Hypothalamus (tissue), 51 donors: ENCODE measurements around the gene SRPK1.
"Not testable (repeated sequence)": the region's sequence is repeated elsewhere in the genome, so short reads cannot be mapped to it uniquely, and the experiment has no call there.

Experiments
- DNase-seq, 51 donors: peaks; one replicate each; lab custom pipeline; 2025; lab: John Stamatoyannopoulos, UW

SRPK1 gene

DNA sequence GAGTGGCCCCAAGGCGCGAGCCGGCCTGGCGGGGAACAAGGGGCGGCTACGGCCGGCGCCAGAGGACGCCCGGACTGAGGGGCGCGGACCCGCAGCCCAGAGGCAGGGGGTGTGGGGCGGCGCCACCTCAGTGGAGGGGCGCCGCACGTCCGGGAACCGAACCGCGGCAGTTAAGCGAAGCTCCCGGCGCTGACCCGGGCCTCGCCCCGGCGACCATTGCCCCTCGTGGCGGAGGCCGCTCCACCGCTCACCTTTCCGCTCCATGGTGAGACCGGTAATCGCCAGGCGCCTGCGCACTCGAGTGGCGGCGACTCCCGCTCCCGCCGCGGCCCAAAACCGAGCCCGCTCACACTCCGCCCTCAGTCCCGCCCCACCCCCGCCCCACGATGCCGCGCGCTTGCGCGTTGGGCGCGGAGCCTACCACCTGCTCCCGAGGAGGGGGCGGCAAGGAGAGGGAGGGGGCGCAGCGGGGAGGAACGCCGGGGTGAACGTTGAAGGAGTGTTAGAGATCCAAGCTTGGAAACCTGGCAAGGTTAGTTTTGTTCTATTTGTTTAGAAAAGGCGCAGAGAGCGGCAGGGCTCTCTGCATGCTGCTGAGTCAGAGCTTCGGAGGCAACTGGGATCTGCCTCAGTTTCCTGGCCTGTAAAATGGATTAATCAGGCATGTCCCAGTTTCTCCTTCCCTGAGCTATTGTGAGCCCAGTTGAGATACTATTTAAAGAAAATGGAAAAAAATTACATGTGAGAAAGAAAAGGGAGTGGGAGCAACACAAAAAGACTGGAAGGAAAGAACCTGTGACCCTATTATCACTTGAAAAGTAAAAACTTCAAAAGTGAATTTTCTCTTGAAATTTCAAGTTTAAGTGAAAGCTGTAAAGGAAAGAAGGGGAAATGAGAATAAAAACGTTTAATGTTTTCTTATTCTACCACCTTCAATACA is at the start of gene SRPK1:
Gene SRPK1, minus strand, starts transcription at position 306 of the 940 bp plus-strand sequence. Its CDS starts 42 bp downstream, at position 264.
- peak; percentile 30 to 92 (median 82) for DNase-seq

DNA sequence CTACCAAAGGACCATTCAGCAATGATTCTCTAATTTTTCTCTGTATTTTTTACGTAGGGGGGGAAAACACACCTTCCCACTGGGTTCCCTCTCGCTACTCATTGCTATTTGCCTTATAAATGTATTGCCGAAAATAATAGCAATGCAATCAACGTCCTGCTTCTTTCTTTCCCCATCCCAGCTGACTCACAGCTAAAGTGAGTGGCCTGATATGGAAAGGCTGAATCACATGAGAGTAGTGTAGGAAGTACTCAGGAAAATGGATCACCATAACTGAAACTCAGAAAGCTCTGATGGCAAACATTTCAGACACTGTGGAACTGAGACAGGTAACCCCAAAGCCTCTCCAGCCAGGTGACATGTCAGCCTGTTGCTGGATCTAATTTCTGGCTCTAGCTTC is 49.3 kb upstream of the SRPK1 start:
- DNase-seq = peak in 1 of 51 donors; percentile 3

DNA sequence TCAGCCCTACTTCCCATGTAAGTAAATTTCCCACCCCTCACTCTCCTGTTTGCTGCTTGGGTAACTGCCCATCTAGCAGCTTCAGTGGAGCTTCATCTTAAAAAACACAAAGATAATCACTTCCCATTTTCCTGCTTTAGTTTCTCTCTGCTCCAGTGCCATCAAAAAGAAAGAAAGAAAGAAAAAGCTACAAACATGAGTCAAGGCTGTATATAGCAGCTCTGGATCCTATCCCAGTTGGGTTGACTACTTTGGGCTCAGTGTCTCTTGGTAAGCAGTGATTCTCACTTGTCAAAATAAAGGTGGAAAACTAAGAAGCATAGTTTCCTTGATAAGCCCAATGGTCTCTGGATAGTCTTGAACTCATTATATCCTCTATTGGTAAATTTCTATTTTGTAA is 48.7 kb upstream of the SRPK1 start:
- DNase-seq = no peak

DNA sequence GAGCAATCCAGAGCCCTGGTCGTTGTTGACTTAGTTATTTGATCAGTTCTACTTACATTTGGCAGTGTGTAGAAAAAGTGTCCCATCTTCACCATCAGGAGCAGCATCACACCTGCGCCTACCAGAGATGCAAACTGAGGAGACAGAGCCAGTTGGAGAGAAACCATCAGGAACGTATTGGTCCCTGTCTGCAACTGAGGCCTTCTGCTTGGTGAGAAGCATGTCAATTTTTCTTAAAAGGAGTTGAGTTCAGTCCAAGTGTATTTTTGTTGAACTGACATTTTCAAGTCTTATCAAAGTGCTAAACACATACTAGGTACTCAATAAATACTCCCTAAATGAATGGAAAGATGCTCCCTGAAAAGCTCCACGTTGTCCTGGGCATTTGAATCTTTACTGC is 47.9 kb upstream of the SRPK1 start:
- no peak for DNase-seq

DNA sequence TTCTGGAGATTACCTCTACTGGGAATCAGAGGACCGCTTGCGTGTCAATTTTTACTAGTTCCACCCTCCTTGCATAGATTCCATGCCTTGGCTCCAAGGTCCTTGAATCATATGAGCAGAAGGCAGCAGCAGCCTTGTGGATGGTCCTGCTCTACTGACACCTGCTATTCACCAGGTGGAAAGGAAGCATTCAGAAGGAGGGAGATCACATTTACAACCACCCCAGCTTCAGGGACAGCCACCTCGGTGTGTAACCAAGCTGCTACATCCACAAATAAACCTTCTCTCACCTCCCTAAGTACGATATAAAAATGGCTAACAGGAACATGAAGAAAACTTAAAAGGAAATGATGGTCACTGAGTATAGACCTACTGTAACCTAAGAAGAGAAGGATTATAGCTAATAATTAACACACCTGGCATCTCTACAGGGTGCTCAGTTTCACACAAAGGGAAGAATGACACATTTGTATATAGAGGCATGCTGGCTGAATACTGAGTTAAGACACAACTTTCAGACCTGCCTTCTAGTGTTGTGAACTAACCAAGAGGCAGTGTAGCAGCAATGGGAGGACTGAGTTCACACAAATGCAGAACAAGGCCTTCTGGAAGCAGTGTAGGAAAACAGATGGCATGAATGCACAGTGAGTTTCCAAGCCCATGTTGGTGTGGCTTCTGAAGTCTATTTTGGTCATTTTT is 46.3 kb upstream of the SRPK1 start:
- DNase-seq = no peak

DNA sequence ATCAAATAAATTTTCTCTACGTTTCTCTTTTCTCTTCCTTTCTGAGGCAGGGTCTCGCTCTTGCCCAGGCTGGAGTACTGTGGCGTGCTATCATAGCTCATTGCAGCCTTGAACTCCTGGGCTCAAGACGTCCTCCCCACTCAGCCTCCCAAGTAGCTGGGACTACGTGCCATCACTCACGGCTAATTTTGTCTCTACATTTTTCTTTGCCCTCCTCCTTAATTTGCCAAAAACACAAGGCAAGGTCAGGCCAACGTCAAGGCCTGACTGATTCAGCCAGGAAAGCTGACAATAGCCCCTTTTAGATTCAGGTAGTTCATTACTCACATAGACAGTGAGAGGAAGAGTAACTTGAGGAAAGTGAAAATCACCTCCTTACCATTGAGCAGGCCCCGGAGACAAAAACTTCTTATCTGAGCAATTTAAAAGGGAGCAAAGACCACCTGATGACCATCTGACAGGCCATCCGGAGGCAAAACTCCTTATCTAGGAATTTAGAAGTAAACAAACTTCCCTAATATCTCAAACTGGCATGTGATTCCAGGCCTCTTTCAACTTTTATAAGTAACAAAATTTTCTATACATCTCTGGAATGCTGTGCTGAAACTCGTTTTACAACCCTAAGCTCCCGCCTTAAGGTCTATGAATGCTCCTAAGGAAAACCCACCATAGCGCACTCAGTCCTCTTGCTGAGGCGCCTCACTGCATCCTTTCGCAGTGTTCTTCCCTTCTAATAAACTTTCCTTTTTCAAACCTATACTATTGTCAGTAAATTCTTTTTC is 42.1 kb upstream of the SRPK1 start:
- no peak for DNase-seq

DNA sequence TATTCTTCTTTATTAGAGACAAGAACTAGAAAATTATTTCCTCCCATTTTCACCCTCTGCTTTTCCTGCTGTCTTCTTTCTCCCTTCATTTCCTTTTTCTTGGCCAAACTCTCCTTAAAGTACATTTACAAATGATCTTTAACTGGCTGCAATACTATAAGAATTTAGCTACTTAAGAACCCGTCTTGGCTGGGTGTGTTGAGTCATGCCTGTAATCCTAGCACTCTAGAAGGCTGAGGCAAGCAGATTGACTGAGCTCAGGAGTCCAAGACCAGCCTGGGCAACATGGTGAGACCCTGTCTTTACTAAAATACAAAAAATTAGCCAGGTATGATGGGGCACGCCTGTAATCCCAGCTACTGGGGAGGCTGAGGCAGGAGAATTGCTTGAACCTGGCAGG is 39.3 kb upstream of the SRPK1 start:
- DNase-seq = no peak

DNA sequence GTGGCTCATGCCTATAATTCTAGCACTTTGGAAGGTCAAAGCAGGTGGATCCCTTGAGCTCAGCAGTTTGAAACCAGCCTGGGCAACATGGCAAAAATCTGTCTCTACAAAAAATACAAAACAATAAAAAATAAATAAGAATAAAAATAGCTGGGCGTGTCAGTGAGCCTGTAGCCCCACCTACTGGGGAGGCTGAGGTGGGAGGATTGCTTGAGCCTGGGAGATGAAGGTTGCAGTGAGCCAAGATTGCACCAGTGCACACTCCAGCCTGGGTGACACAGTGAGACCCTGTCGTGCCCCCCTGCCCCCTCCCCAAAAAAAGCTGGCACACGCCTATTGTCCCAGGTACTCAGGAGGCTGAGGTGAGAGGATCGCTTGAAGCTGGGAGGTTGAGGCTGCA is 35.1 kb upstream of the SRPK1 start:
- no peak for DNase-seq

DNA sequence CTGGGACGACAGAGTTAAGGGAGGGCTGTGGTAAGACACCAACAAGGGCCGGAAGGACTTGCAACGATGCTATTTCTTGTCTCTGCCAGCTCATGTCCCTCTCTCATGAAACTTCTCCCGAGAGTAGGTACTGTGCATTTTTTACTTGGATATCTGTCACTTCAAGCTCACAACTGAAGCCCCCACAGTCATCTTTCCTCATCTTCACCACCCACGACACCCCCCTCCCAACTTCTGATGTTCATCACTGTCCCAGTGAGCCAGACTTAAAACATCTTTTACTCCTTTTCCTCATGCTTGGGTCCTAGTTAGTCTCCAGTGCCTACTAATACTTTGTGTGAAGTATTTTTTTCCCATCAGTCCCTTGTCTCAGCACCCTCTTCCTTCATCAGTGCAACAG is 34.6 kb upstream of the SRPK1 start:
- DNase-seq = no peak

DNA sequence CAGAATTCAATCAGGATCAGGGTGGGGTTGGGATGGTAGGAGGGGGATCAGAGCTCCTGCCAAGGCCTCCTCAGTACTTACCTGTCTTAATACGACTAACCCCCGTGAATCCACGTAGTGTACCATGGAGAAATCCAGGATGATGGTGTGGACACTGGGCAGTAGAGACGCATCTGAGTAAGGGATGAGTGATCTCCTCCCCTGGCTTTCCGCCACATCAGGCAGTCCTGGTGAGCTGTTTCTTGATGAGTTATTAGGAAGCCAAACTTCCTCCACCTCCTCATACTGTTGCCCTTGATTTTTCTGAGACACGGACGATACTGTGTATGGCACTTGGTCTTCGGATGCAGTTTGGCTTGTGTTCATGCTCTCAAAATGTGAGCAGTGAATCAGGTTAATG is 34.2 kb upstream of the SRPK1 start:
- peak in 1 of 51 donors; percentile 41 for DNase-seq

DNA sequence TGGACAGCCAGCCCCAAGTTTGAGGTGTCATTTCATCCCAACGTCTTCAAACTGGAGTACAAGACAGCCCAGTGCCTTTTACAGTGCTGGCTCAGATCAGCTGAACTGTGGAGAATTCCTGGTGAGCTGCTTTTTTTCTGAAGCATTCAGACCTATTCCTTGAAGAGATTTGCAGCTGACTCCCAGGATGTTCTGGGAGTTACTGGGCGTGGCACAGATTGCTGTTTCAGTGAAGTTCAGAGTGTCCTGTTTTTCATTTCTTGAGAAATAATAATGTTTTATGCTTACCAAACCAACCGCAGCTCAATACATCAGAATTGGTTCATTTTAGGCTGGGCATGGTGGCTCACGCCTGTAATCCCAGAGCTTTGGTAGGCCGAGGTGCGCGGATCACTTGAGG is 33.4 kb upstream of the SRPK1 start:
- DNase-seq = no peak

DNA sequence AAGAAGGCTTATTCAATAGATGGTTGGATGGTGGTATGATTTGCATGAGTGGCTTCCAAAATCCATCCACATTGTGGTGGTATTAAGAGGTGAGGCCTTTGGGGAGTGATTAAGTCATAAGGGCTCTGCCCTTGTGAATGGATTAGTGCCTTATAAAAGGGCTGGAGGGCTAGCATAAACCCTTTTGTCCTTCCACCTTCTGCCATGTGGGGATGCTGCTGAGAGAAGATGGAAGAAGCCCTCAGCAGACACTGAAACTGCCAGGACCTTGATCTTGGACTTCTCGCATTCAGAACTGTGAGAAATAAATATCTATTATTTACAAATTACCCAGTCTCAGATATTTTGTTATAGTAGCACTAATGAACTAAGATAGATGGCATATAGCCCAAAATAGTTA is 27.8 kb upstream of the SRPK1 start:
- no peak for DNase-seq

DNA sequence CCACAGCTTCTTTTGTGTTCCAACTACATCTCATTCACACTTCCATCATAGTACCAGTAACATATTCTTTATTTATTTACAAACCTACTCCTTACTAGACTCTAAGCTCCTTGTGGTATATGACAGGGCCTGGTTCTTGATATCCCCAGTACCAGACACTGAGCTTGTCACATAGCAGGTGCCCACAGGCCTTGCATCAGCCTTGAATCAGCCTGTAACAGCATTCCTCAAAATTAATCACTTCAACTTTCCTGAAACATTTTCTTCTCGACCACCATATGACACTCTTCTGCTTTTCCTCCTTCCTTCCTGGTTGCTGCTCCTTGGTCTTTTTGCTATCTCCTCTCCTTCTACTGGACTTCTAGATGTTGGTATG is 24.7 kb upstream of the SRPK1 start:
- no peak for DNase-seq

DNA sequence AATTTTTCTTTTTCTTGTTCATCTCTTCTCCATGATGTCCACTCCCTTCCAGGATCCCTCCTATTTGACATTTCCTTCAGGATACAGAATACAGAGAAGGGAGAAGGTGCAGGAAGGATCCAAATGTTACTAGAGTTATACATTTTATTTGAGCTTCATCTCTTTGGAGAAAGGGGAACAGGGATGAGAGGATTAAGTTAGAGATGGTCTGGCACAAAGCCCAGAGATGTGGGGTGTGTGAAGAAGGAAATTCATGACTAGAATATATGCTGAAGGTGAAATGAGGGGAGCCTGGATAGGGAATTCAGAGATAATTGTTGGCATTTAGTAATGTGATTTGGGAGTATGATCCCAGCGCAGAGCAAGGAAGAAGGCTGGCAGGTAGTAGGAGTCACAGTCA is 22.5 kb upstream of the SRPK1 start:
- no peak for DNase-seq

DNA sequence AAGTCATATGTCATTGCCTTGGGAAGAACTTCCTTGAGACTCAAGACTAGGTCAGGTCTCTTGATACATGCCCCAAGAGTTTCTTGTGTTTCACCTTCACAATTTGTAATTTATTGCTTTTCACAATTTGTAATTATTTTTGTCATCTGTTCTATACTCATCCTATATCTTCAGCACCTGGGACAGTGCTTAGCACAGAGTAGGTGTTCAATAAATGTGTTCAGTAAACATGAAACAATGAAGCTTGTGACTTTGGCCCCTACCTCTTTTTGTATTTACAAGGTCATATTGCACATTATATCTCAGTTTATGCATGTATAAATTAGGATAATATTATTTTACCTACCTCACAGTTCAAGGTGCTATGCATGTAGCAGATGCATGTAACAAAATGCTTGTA is 21.5 kb upstream of the SRPK1 start:
- no peak for DNase-seq

DNA sequence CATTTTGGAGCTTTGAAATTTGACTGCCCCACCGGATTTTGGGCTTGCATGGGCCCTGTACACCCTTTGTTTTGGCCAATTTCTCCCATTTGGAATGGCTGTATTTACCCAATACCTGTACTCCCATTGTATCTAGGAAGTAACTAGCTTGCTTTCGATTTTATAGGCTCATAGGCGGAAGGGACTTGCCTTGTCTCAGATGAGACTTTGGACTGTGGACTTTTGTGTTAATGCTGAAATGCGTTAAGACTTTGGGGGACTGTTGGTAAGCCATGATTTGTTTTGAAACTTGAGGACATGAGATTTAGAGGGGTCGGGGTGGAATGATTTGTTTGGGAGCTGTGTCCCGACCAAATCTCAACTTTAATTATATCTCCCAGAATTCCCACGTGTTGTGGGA is 20.3 kb upstream of the SRPK1 start:
- DNase-seq = not testable (repeated sequence)

DNA sequence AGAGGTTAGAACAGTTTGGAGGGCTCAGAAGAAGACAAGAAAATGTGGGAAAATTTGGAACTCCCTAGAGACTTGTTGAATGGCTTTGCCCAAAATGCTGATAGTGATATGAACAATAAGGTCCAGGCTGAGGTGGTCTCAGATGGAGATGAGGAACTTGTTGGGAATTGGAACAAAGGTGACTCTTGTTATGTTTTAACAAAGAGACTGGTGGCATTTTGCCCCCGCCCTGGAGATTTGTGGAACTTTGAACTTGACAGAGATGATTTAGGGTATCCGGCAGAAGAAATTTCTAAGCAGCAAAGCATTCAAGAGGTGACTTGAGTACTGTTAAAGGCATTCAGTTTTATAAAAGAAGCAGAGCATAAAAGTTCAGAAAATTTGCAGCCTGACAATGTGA is 19.1 kb upstream of the SRPK1 start:
- DNase-seq = not testable (repeated sequence)

DNA sequence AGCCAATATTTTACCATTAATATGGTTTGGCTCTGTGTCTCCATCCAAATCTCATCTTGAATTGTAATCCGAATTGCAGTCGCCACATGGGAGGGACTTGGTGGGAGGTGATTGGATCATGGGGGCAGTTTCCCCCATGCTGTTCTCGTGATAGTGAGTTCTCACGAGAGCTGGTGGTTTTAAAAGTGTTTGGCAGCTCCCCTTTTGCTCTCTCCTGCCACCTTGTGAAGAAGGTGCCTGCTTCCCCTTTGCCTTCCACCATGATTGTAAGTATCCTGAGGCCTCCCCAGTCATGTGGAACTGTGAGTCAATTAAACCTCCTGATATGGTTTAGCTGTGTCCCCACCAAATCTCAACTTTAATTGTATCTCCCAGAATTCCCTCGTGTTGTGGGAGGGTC is 18.4 kb upstream of the SRPK1 start:
- DNase-seq = not testable (repeated sequence)

DNA sequence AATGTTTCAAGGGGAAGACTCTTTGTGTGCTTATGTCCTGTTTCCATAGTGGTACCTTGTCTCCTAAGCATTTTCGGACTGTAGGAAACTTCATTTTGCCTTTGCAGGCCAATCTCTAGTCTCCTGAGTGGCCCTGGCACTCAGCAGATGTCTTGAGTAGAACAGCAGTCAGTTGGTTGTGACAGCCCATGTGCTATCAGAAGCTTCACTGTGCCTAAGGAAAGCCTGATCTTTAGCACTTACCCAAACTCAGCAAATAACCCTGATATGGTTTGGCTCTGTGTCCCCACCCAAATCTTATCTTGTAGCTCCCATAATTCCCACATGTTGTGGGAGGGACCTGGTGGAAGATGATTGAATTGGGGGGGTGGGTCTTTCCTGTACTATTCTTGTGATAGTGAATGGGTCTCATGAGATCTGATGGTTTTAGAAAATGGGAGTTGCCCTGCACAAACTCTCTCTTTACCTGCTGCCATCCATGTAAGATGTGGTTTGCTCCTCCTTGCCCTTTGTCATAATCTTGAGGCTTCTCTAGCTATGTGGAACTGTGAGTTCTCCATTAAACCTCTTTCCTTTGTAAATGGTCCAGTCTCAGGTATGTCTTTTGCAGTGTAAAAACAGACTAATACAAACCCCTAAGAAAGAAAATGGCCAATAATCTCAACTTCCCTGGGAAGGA is 15.9 kb upstream of the SRPK1 start:
- DNase-seq = no peak

DNA sequence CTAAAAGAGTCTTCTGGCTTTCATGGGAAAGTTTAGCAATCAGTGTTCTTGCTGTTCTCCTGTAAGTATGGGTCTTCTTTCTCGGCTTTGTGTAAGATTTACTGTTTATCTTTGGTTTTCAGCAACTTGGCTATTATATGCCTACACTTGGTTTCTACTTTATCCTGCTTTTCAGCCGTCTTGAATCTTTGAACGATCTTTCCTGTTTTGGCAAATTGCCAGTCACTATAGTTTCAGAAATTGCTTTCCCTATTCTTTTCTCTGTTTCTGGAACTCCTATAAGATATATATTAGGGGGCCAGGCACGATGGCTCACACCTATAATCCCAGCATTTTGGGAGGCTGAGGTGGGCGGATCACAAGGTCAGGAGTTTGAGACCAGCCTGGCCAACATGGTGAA is 14.6 kb upstream of the SRPK1 start:
- no peak for DNase-seq

DNA sequence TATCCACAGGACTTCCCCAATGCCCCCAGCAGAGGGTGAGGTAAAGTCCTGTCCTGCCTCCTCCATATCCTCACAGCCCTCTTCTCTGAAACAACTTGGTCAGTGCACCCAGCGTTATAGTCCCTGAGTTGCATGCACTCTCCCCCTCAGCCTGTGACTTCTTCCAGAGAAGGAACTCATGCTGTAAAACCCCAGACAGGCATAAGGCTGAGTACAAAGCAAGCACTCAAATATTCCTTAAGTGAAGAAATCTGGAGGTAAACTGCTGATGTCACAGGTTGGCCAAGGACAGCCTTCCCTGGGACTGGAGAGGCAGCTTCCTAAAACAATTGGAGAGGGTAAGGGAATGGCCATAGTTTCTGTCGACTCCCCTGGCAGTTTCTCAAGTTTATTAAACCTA is 12.9 kb upstream of the SRPK1 start:
- no peak for DNase-seq
